Inferior parietal cortex (tissue), 1 donor: Measurements from ENCODE around the gene EVL.
"Not testable (repeated sequence)": the region's sequence is repeated elsewhere in the genome, so short reads cannot be mapped to it uniquely, and the experiment has no call there.

Experiments used
- DNase-seq: peaks from one replicate; pipeline ENCODE4 v3.0.0-alpha.2; 2016; ENCODE audit errors: extremely low spot score

EVL gene

DNA sequence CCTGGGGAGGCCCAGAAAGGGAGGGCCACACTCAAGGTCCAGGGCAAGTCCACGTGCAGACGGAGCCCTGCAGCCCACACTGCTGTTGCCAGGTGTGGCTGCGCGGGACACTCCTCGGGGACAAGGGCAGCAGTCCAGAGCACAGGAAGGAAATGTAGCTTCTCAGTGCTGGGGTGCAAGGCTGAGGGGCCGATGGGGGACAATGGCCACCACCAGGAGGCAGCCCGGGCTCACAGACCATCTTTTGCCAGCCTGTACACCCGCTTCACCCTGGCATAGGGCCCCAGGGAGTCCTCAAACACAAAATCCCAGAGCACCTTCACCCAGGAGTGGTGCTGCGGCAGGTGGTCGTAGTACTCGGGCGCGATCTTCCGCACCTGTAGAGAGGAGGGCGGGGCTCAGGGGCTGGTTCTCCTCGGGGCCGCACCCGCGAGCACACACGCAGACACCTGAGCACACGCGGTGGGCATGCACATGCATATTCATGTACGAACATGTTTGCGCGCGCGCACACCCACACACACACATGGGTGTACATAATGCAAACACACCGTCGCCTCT is 81.4 kb downstream of the EVL start:
- no peak for DNase-seq

DNA sequence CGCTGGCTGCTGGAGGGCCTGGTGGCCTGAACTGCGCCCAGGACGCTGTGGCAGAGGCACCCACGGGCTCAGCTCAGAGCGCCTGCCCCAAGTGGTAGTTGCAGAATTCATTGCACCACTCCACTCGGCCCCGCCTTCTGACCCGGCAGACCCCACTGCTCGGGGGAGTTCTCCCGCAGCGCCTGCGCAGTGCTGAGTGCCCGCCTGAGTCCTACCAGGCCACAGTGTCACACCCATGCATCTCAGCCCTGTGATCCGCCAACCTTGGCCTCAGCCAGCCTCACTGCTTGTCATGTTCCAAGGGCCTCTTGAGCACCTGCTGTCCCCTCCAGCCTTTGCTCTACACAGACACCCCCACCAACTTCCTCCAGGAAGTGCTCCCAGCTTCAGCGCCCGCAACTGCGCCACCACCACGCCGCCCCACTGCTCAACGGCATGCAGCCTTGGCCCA is 82.0 kb downstream of the EVL start:
- DNase-seq = no peak

DNA sequence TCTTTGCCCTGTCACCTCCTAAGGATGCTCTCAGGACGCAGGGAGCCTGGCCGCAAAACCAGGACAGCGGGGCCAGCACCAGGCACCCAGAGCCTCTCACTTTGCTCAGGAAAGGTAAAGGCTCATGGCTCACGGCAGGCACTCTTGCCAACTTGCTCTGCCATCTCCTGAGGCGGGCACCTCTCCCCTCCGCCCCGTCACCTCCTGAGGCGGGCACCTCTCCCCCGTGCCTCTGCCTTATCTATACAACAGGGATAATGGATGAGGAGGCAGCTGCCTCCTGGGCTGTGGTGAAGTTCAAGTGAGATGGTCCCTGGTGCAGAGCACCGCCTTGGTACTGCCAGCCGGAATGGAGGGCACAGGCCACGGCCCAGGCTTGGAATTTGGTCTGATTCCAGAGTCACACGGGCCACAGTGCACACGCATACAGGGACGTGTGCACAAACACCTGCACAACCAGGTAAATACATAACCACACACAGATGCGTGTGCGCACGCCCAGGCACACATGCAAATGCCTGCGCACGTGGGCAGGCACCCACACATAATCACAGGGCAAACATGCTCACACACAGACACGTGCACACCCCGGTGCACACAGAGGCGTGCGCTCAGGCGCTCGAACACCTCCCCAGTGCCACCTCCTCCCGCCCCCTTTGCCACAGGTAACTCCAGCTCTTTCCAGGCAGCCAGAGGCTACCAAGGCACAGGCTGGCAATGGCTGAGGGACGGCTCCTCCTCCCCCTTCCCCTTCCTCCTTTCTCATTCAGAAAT is 82.7 kb downstream of the EVL start:
- DNase-seq = no peak

DNA sequence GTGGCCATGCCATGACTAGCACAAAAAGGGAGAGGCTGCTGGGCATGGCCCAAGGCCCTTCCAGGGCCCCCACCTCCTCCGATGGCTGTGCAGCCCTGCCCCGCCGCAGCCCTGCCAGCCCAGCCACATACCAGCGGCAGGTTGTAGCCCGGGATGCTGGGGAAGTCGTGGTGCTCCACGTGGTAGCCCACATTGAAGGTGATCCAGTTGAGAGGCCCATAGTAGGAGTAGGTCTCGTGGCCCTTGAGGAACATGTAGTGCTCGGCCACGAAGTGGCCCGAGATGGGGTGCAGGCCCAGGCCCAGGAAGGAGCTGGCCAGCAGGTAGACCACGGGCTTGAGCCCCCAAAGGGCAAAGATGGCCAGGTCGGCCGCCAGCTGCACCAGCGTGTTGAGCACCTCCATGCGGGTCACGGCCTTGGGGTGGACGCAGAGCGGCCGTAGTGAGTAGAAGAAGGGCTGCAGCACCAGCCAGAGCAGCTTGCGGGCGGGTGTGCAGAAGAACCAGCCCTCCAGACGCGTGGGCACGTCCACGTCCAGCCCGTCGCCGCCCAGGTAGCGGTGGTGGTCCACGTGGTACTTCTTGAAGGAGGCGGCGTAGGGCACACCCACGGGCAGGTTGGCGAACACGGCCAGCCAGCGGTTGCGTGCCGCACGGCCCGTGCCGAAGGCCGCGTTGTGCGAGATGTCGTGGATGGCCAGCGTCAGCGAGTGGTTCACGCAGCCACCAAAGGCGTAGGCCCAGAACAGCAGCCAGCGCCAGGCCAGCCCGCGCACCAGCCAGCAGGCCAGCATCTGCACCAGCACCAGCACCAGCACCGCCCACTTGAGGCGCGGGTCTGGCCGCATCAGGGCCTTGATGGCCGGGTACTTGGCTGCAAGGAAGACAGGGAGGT is 83.9 kb downstream of the EVL start:
- DNase-seq = no peak

DNA sequence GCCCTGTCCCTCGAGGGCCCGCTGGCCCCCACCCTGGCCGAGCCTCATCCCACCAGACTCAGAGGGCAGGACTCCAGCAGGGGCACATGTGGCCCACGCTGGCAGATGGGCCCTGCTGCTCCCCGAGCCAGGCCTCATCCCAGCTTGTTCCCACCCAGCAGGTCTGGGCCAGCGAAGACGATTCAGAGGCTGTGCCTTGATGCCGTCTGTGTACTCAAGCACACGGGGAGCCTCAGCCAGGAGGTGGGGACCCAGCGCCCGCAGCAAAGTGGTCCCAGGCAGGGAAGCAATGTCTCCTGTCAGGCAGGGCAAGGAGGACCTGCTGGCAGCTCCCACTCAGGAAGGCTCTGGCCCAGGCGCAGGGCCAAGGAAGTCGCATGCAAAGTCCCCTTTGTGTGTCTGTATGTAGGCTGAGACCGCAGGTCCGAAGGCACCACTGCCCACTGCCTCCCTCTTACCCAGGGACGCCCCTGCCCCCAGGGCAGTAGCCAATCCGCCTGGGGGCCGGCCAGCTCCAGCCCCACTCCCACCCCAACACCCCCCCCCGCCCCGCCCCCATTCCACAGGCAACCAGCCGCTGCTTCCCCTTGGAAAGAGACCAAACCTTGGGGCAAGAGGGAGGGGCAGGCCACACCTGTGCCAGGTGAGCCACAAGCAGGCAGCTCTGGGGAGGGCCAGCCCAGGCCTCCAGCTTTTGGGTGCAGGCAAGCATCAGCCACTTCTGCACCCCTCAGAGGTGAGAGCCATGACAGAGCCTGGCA is 84.8 kb downstream of the EVL start:
- DNase-seq = no peak

DNA sequence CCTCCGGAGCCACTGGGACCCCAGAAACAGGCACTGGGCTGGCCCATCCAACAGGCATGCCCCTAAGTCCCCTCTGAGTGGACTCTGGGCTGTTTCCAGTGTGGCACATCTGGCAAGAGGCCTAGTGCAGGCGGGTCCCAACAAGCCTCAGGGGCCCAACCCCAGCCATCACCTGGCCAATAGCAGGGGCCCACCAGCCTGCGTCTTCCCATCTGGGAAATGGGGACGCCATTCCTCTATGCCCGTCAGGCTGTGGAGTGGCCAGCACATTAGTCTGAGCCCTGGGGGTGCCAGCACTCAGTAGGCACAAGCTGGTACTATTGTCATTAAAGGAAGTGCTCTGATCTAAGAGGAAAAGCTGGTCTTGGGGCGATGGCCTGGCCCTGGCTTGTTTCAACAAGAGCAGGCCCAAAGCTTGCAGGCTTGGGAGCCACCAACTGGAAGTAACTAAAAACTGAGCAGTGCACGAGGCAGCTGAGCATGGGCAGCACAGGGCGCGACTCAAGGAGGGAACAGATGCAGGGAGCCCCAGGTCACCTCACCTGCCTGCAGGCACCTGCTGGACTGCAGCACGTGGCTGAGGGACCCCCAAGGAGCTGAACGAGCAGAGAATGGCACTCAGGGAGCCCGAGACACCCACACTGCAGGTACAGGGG is 85.8 kb downstream of the EVL start:
- DNase-seq = no peak

DNA sequence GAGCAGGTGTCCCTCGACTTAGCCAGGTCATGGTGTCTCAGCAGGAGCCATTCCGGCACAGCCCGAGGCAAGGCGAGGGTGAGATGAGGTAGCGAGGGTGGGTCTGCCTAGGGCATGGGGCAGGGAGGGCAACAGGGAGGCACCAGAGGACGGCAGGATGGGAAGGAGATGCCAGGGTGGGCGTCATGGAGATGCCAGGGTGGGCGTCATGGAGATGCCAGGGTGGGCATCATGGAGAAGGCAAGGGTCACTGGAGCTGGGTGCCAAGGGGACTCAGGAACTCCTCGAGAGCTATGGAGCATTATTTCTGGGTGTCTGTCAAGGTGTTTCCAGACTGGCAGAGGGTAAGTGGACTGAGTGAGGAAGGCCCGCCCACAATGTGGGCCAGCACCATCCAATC is 86.9 kb downstream of the EVL start:
- DNase-seq = no peak

DNA sequence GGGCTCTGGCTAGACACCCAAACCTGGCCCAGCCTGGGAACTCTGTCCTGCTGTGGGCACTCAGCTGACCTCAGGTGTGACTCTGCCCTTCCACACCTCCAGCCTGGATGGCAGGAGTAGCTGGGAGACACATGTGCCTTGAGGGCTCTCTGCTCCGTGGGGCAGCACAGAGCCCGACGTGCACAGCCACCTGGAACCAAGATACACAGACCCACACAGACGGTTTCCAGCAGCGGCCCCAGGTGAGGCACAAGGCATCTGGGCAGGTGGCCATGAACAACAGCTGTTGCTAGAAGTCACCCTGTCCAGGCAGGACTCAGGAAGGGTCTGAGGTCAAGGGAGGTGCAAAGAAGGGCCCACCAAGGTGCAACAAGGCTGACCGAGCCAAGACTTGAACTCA is 88.3 kb downstream of the EVL start:
- no peak for DNase-seq

DNA sequence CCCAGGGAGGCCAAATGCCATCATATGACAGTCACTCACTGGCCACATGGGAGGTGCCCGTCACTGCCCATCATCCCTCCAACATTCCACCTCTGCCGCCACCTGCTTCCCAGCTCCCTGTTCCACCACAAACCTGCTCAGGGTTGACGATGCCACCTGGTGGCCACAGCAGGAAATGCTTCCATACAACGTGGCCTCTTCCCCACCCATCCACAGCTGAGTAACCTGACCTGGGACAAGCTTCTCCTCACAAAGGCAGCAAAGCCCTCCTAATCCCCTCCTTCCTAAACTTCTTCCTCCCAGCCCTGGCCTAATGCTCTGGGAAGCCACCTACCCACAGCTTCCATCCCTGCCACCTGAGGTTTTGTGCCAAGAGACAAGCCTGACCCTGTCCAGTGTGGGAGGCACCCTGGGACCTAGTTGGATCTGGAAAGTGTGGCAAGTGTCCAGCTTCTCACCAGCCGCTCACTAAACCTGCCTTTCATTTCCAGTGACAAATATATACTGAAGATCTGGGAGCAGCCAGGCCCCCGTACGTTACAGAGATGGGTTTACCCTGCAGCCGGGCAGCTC is 89.9 kb downstream of the EVL start:
- no peak for DNase-seq

DNA sequence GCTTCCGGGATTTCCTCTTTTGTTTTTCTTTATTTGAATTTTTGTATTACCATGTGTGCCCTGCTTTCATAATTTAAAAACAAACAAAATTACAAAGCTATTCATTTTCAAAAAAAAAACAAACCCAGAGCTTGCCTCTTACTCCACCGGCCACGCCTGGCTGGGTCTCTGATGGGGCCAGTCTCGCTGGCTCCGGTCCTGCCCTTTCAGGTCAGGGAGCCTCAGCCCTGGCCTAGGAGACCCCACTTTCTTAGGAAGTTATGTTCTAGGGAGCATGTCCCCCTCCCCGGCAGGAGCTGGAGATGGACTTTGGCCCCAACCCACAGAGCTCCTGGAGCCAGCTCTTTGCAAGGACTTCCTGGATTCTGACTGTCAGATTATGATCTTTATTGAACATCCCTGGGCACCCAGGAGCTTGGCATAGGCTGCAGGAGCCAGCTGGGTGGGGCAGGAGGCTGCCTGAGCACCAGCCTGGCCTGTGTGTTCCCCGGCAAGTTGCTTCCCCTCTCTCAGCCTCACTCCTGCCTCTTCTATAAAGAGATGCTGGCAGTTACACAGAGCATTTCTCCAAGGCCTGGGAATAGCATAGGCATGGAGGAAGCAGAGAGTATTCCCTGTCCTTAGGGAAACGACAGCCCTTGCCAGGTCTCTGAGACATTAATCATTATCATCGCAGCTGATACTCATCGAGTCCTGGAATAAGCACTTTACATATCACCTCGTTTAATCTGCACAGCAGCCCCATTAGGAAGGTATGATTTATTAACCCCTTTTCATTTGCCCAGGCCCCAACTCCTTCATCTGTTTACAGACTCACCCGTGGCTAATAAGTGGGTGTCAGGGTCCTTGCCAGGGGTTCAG is 90.8 kb downstream of the EVL start:
- no peak for DNase-seq

DNA sequence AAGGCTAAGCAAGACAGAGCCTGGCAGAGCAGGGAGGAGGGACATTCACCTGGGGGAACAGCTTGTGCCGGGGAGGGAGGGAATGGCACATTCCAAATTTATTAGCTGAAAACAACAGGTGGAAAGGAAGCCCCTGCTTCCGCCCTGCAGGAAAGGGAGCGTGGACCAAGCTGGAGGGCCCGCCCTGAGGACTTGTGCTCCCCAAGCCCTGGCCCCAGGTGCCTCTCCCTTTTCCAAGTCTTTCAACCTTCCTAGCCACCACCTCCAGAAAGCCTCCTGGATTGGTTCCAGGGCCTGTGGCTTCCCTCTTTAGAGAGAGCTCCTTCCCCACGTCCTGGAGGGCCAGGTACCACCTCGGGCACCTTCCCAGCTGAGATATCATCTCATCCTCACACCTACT is 91.6 kb downstream of the EVL start:
- DNase-seq = no peak

DNA sequence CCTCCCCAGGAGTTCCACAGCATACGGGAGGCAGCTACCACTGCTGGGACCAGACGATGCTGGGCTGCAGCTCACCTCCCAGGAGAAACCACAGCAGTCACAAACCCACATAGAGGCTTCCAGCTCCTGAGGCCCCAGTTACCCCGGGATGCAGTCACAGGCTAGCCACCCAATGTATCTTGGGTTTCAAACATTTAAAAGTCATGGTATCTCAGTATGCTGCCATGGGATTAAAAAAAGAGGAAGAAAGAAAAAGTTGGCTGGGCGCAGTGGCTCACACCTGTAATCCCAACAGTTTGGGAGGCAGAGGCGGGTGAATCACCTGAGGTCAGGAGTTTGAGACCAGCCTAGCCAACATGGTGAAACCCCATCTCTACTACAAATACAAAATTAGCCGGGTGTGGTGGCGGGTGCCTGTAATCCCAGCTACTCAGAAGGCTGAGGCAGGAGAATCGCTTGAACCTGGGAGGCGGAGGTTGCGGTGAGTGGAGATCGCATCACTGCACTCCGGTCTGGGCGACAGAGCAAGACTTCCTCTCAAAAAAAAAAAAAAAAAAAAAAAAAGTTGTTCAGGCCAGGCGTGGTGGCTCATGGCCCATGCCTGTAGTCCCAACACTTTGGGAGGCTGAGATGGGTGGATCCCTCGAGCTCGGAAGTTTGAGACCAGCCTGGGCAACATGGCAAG is 92.5 kb downstream of the EVL start:
- not testable (repeated sequence) for DNase-seq

DNA sequence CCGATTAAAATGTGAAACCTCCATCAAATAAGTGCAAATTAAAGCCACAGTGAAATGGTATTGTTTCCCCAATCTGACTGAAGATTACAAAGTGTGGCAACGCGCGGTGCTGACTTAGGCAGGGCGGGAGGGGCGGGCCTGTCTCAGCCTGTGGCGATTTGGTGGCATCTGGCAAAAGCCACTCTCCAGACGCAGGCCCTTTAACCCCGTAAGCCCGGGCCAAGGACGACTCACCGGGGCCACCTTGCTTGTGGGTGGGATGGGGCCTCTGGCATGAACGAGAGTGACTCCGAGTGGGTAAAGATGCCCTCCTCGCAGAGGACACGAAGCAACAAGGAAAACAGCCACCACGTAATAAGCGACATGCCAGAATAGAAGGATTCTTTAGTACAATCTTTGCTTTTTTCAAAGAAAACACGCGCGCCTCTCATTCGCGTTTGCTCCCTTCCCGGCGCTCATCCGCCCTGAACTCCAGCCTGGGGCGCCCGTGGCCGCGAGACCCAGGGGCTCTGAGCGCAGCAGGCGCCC is 93.4 kb downstream of the EVL start:
- no peak for DNase-seq

DNA sequence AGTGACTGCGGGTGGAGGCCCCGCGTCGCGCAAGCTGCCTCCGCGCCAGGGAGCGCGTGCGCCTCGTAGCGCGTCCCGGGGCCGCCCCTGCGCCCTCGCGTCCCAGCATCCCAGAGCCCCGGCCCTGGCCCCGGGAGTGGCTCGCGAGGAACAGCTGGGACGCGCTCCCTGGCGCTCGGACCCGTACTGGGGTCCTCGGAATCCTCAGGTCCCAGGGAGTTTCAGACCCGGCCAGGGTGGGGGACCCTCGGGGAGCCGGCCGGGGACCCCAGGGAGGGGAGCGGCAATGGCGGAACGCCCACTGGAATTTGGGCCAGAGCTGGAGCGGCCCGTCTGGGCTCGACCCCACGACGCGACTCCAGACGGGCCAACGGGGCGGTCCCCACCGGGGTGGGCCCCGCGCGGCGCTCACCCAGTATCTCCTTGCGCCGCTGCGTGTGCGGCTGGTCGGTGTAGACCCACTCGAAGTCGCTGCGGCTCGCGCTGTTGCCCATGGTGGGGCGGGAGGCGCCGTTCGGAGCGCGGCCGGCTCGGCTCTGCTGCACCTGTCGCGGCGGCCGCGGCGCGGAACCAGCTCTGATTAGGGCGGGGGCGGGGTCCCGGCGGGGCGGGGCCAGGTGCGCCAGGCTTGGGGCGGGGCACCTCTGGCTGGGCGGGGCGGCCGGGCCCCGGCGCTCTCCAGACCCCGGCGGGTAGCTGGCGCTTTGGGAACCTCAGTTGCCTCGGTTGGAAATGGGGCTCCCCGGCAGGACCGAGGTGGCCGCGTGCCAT is 94.1 kb downstream of the EVL start, which contains the start of gene DEGS2:
DEGS2 (minus strand) TSS at position 552 of the 771 bp plus-strand sequence; CDS start at position 494, 58 bp downstream.
- no peak for DNase-seq

DNA sequence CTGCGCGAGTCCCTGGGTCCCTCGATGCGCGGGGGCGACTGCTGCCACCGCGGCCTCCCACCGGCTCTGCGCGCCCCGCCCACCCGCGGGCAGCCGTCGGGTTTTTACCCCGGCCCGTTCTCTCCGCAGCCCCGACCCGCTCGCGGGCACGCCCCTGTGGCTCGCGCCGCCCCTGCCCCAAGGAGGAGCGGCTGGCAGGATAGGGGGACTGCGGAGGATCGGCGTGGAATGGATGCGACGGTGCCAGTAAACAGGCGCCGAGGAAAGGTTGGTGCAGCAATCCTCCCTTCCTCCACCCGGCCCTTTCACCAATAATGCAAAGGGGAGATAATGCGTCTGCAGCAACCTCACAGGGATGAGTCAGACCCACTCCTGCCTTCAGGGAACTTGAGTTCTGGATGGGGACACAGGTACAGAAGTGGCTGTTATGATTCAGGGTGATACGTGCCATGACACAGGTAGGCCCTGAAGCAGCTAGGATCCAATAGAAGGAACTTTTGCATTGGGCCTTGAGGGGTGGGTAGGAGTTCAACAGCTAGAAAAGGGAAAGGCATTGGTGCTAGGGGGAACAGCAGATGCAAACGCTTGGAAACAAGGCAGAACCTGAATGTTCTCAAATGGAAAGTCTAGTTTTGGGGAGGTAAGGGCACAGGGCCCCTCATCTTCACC is 94.8 kb downstream of the EVL start:
- DNase-seq = no peak

DNA sequence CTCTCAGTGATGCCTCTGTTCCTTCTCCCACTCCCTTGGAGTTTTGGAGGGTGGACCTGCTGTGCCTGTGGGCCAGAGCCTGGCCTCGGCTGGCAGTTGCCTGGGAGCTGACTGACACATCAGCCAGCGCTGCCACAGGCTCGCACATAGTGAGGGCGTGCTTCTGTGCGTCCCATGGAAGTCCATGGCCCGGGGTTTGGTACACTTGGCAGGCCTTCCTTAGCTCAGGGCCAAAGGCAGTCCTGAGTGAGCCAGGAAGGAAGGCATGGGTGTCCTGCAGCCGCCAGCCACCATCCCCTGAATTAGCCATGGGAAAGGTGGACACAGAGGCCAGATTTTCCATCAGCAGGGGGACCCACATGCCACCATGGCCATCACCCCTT is 95.3 kb downstream of the EVL start:
- DNase-seq = no peak

DNA sequence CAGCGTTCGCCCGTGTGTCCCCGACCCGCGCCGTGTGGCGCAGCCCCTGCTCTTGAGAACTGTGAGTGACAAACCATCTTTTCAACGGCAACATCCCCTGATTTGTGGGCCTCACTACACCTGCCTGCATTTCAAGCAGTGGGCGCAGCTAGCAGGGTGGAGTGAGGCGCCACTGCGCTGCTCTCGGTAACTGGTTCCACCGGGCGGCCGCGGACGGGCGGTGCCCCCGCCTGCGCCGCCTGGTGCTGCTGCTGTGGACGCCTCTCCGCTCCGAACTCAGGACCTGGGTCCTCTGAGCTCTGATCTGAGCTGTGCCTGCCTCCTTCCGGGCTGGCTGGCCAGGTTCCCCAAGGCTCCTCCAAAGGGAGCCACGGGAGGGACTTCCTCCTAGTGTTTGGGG is 100.2 kb downstream of the EVL start:
- no peak for DNase-seq
